HL-60 (cell line): Measurements from ENCODE around the gene ADD2.

ENCODE experiments used
- DNase-seq, 2 experiments: peaks; one replicate each; pipeline ENCODE4 v3.0.0-alpha.2; 2010 to 2020; ENCODE audit warnings: low read depth in 1 of 2, low spot score in 1 of 2
- H3K27ac ChIP-seq: fragments of 250-450 bp; sonication (Bioruptor Pico); replicated peaks from 2 replicates; pipeline ENCODE4 v1.5.1; 2020; ENCODE audit warnings: mild to moderate bottlenecking, moderate library complexity
- H3K27me3 ChIP-seq: fragments of 250-450 bp; sonication (Bioruptor Pico); 2 replicates; pipeline ENCODE4 v1.5.1; 2021; ENCODE audit warnings: mild to moderate bottlenecking, moderate library complexity; ENCODE audit not compliant: insufficient read depth, poor library complexity, severe bottlenecking
- H3K4me3 ChIP-seq: replicated peaks from 2 replicates; pipeline ENCODE4 v1.5.1; 2011; ENCODE audit warnings: mild to moderate bottlenecking, control low read depth, low read length; ENCODE audit not compliant: insufficient read depth
- GABPA ChIP-seq: IDR thresholded peaks from 2 replicates; pipeline ENCODE4 v1.6.1; 2012; ENCODE audit warnings: low read depth
- POLR2AphosphoS5 ChIP-seq: IDR thresholded peaks from 2 replicates; pipeline ENCODE4 v1.6.1; 2012; ENCODE audit warnings: low read depth
- SPI1 ChIP-seq: IDR thresholded peaks from 2 replicates; pipeline ENCODE4 v1.6.1; 2012; ENCODE audit warnings: low read depth, mild to moderate bottlenecking, borderline replicate concordance
- TF ChIP-seq, protein P1 (sequence below): IDR thresholded peaks from 2 replicates; pipeline ENCODE4 v1.6.1; 2012; ENCODE audit warnings: low read depth; ENCODE audit not compliant: insufficient replicate concordance
- TF ChIP-seq, protein P2 (sequence below): IDR thresholded peaks from one replicate; pipeline ENCODE4 v1.5.1; 2011; ENCODE audit warnings: low read length, control low read depth, inconsistent platforms; ENCODE audit not compliant: insufficient read depth

ADD2 gene

DNA sequence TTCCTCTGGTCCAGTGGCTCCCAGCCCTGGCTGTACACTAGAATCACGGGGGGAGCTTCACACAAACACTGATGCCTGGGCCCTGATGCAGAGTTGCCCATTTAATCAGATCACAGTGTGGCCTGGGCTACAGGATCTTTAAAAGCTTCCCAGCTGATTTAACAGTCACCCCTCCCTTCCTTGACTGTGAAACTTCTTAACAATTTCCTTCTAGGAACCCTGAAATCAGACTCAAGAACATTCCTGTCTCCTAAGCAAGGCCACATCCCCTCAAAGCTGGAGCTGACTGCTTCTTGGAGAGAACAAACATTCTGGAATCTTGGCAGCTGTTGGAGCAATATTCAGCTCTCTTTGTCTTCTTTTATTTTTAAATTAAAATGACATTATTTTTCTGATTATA lies 88.7 kb downstream of the ADD2 start:
- no peak overlapping the region for H3K4me3 ChIP-seq
- no peak overlapping the region for H3K27ac ChIP-seq
- no peak for DNase-seq
- TF ChIP-seq POLR2AphosphoS5 (no peak), GABPA (no peak)
- TF ChIP-seq, protein P1, sequence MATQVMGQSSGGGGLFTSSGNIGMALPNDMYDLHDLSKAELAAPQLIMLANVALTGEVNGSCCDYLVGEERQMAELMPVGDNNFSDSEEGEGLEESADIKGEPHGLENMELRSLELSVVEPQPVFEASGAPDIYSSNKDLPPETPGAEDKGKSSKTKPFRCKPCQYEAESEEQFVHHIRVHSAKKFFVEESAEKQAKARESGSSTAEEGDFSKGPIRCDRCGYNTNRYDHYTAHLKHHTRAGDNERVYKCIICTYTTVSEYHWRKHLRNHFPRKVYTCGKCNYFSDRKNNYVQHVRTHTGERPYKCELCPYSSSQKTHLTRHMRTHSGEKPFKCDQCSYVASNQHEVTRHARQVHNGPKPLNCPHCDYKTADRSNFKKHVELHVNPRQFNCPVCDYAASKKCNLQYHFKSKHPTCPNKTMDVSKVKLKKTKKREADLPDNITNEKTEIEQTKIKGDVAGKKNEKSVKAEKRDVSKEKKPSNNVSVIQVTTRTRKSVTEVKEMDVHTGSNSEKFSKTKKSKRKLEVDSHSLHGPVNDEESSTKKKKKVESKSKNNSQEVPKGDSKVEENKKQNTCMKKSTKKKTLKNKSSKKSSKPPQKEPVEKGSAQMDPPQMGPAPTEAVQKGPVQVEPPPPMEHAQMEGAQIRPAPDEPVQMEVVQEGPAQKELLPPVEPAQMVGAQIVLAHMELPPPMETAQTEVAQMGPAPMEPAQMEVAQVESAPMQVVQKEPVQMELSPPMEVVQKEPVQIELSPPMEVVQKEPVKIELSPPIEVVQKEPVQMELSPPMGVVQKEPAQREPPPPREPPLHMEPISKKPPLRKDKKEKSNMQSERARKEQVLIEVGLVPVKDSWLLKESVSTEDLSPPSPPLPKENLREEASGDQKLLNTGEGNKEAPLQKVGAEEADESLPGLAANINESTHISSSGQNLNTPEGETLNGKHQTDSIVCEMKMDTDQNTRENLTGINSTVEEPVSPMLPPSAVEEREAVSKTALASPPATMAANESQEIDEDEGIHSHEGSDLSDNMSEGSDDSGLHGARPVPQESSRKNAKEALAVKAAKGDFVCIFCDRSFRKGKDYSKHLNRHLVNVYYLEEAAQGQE: no peak
- TF ChIP-seq, protein P2, sequence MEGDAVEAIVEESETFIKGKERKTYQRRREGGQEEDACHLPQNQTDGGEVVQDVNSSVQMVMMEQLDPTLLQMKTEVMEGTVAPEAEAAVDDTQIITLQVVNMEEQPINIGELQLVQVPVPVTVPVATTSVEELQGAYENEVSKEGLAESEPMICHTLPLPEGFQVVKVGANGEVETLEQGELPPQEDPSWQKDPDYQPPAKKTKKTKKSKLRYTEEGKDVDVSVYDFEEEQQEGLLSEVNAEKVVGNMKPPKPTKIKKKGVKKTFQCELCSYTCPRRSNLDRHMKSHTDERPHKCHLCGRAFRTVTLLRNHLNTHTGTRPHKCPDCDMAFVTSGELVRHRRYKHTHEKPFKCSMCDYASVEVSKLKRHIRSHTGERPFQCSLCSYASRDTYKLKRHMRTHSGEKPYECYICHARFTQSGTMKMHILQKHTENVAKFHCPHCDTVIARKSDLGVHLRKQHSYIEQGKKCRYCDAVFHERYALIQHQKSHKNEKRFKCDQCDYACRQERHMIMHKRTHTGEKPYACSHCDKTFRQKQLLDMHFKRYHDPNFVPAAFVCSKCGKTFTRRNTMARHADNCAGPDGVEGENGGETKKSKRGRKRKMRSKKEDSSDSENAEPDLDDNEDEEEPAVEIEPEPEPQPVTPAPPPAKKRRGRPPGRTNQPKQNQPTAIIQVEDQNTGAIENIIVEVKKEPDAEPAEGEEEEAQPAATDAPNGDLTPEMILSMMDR: no peak
- no peaks in the 10 kb centered on the region for H3K27me3 ChIP-seq

DNA sequence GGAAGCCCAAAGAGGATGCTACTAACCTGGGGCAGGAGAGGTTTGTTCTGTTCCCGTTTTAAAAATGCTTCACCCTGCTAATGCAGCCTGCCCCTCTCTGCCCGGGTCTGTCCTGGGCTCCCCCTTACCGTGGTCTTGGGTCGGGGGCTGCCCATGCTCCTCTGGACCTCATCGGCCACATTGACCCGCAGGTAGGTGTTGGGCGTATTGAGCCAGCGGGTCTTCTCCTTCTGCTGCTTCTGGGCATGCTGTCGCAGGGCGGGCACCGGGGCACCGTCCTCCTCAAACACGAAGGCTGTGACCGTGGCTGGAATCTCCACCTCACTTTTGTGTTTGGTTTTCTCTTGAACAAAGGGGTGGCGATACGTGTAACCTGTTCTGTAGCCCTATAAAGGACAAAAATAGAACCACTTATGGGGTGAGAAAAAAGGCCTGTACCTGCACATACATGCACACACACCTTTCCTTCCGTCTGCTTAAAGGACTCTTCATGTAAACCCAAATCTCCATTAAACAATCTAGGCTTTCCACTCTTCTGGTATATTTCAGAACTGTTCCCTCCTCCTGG lies 89.3 kb downstream of the ADD2 start:
- no peak overlapping the region for H3K4me3 ChIP-seq
- DNase-seq: no peak
- TF ChIP-seq SPI1 (no peak), GABPA (no peak), POLR2AphosphoS5 (no peak)
- TF ChIP-seq, protein P2: no peak
- TF ChIP-seq, protein P1: no peak
- no peak overlapping the region for H3K27ac ChIP-seq
- H3K27me3 ChIP-seq: no peaks in the 10 kb centered on the region

DNA sequence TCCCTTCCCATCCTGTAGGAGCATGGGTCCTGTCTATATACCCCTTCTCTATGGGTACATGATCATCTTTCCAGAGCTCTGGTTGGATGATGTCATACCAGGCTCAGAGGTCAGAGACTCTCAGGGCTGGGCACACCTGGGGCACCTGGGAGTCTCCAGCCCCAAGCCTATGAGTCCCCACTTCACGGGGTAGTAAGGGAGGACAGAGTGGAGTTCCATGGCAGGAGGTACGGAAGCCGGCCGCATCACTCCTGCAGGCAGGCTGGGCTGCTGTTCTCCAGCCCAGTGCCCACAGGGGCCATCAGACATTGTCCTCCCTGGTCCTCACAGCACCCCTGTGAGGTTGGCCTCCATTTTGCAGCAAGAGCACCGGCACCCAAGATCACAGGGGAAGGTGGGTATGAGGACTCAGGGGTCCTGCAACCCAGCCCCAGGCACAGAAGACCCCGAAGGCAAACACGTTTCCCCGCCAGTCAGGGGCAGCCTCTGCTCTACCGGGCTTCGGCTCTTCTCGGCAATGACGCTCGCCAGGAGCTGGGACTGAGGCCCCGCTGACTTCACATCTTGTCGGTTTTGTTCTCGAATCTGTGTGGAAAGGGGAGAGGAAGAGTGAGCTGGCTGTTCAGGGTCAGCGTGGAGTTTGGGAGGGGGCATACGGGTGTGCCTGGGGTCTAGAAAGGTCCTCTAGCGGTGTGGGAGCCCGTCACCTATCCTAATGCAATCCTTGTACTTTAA lies 91.5 kb downstream of the ADD2 start:
- TF ChIP-seq SPI1 (no peak), POLR2AphosphoS5 (no peak), GABPA (no peak)
- TF ChIP-seq, protein P2: no peak
- TF ChIP-seq, protein P1: no peak
- H3K27ac ChIP-seq: no peak overlapping the region
- H3K27me3 ChIP-seq: no peaks in the 10 kb centered on the region
- DNase-seq: no peak
- H3K4me3 ChIP-seq: no peak overlapping the region
